PFSK-1 (cell line): ENCODE measurements around the gene LOXL1.

Experiments
- POLR2AphosphoS5 ChIP-seq: IDR thresholded peaks from 2 replicates; pipeline ENCODE4 v1.6.1; 2012; ENCODE audit warnings: low read depth, mild to moderate bottlenecking, control low read depth, low read length, moderate library complexity
- REST ChIP-seq, 2 experiments: IDR thresholded peaks; 2 replicates each; pipeline versions ENCODE4 v1.6.1 to v1.8.0; 2011 to 2012; ENCODE audit warnings: low read depth in 2 of 2, low read length in 2 of 2, control low read depth in 1 of 2, inconsistent platforms in 1 of 2, mild to moderate bottlenecking in 1 of 2, moderate library complexity in 1 of 2; ENCODE audit not compliant: insufficient read depth in 1 of 2
- TAF1 ChIP-seq: IDR thresholded peaks from 2 replicates; pipeline ENCODE4 v1.6.1; 2012; ENCODE audit warnings: low read length, control low read depth, borderline replicate concordance; ENCODE audit not compliant: insufficient read depth

- no peak for TF ChIP-seq TAF1
- no peak for TF ChIP-seq POLR2AphosphoS5
- TF ChIP-seq REST (IDR thresholded peaks at IDR 0.05; ENCODE audit: insufficient read depth in 1 of 2, low read depth in 2 of 2, low read length in 2 of 2) = no peak
These were observed 2.8 kb downstream of the LOXL1 start for GRCh38 chr15:73928971-73929627.
